HG03060 (cell line): Measurements from ENCODE around the gene RTN4RL2.

ENCODE experiments used
- ATAC-seq: cut with Tn5 transposase; IDR thresholded peaks from one replicate; pipeline ENCODE4 v1.9.1; 2021; ENCODE audit warnings: low read depth, moderate number of reproducible peaks; ENCODE audit not compliant: unreplicated experiment

RTN4RL2 gene

GRCh38 chr11:57460758-57461749 lies 726 bp downstream of the RTN4RL2 start:
- ATAC-seq, result no peak

- ATAC-seq, result no peak
These were observed 1.6 kb downstream of the RTN4RL2 start for GRCh38 chr11:57461841-57462489.

GRCh38 chr11:57462597-57462996 lies 2.3 kb downstream of the RTN4RL2 start:
- no peak for ATAC-seq

- no peak for ATAC-seq
These were observed 3.6 kb downstream of the RTN4RL2 start for GRCh38 chr11:57463671-57464538.

- ATAC-seq, result no peak
These were observed 4.3 kb downstream of the RTN4RL2 start for GRCh38 chr11:57464539-57465181.

- no peak for ATAC-seq
These were observed 6.4 kb downstream of the RTN4RL2 start for GRCh38 chr11:57466680-57467079.

- no peak for ATAC-seq
These were observed 7.3 kb downstream of the RTN4RL2 start for GRCh38 chr11:57467508-57468157.

GRCh38 chr11:57468276-57468675 lies 7.9 kb downstream of the RTN4RL2 start:
- ATAC-seq, result no peak

GRCh38 chr11:57469268-57469667 lies 8.9 kb downstream of the RTN4RL2 start:
- ATAC-seq, result no peak

- ATAC-seq, result no peak
These were observed 11.2 kb downstream of the RTN4RL2 start for GRCh38 chr11:57471496-57471895.

GRCh38 chr11:57473285-57473841 lies 13.0 kb downstream of the RTN4RL2 start:
- ATAC-seq, result no peak

GRCh38 chr11:57474017-57474802 lies 13.9 kb downstream of the RTN4RL2 start:
- ATAC-seq, result no peak

- ATAC-seq, result no peak
These were observed 14.4 kb downstream of the RTN4RL2 start for GRCh38 chr11:57474803-57475115.

GRCh38 chr11:57475191-57475590 lies 14.9 kb downstream of the RTN4RL2 start:
- ATAC-seq, result no peak

GRCh38 chr11:57475671-57476046 lies 15.3 kb downstream of the RTN4RL2 start:
- ATAC-seq, result no peak

GRCh38 chr11:57476047-57476756 lies 15.9 kb downstream of the RTN4RL2 start:
- ATAC-seq, result no peak

- no peak for ATAC-seq
These were observed 16.6 kb downstream of the RTN4RL2 start for GRCh38 chr11:57476757-57477506.
